ENCODE data around the gene MCM3. TPM values are rescaled to one million over a fixed set of nuclear protein-coding genes. Genes with fewer than 3 reads are reported as not detected.

The MCM3 gene
- total RNA-seq, 1 experiment from 2014 or later: 107 TPM

GRCh38 chr6:52300489-52300931 lies 16.0 kb upstream of the MCM3 start:
- Histone ChIP-seq H3K4me3 (ENCODE audit: low read depth in 2 of 2, low read length in 2 of 2) (no peak overlapping the region), H3K36me3 (ENCODE audit: control insufficient read depth, insufficient read depth, low read length) (no peaks in the 10 kb centered on the region), H3K4me1 (ENCODE audit: control insufficient read depth, insufficient read depth, low read length) (no peaks in the 10 kb centered on the region), H3K27ac (ENCODE audit: low read length) (no peak overlapping the region), H3K9me3 (ENCODE audit: control insufficient read depth, insufficient read depth, low read depth, low read length) (no peaks in the 10 kb centered on the region), H3K27me3 (ENCODE audit: control insufficient read depth, insufficient read depth, low read length) (no peaks in the 10 kb centered on the region)
- no TSS peak for BruUV-seq (replicated peaks)
- intact Hi-C loops (cut with micrococcal nuclease; ENCODE audit: unreplicated experiment) (no loop called here), in situ Hi-C loops (cut with HindIII; ENCODE audit: low pct_unique_long_range_greater_than_20kb, low sequenced_read_pairs) (no loop called here)
- DNase-seq (ENCODE audit: low read depth, low spot score): no peak
- ChIA-PET POLR2A (no interaction called here), CTCF (no interaction called here)
- TF ChIP-seq SIN3A (IDR thresholded peaks at IDR 0.05; ENCODE audit: borderline replicate concordance, insufficient read depth, low read depth, low read length) (no peak), REST (IDR thresholded peaks at IDR 0.05; ENCODE audit: insufficient read depth in 1 of 2, low read depth in 2 of 2, low read length in 1 of 2) (no peak), POLR2AphosphoS5 (IDR thresholded peaks at IDR 0.05; ENCODE audit: low read depth, low read length) (no peak), CTCF (IDR thresholded peaks at IDR 0.05) (no peak), TCF7L2 (IDR thresholded peaks at IDR 0.05; ENCODE audit: low read depth, low read length) (no peak)
- no peak for ATAC-seq

GRCh38 chr6:52299653-52300052 lies 15.1 kb upstream of the MCM3 start:
- POLR2A ChIA-PET: interaction anchor here (0.6 to 0.7 kb wide), 2 partner anchors 47 to 91 kb away, joined by 3 read pairs; no protein-coding TSS in a partner anchor
- TF ChIP-seq CTCF (IDR thresholded peaks at IDR 0.05) (no peak), POLR2AphosphoS5 (IDR thresholded peaks at IDR 0.05; ENCODE audit: low read depth, low read length) (no peak), TCF7L2 (IDR thresholded peaks at IDR 0.05; ENCODE audit: low read depth, low read length) (no peak), REST (IDR thresholded peaks at IDR 0.05; ENCODE audit: insufficient read depth in 1 of 2, low read depth in 2 of 2, low read length in 1 of 2) (no peak), SIN3A (IDR thresholded peaks at IDR 0.05; ENCODE audit: borderline replicate concordance, insufficient read depth, low read depth, low read length) (no peak)
- H3K4me1 ChIP-seq (ENCODE audit: control insufficient read depth, insufficient read depth, low read length): no peaks in the 10 kb centered on the region
- H3K27ac ChIP-seq (ENCODE audit: low read length): no peak overlapping the region
- DNase-seq (ENCODE audit: low read depth, low spot score): no peak
- CTCF ChIA-PET: no interaction called here
- H3K36me3 ChIP-seq (ENCODE audit: control insufficient read depth, insufficient read depth, low read length): no peaks in the 10 kb centered on the region
- intact Hi-C loops (cut with micrococcal nuclease; ENCODE audit: unreplicated experiment): no loop called here
- H3K4me3 ChIP-seq (ENCODE audit: low read depth in 2 of 2, low read length in 2 of 2): no peak overlapping the region
- in situ Hi-C loops (cut with HindIII; ENCODE audit: low pct_unique_long_range_greater_than_20kb, low sequenced_read_pairs): no loop called here
- no peaks in the 10 kb centered on the region for H3K27me3 ChIP-seq (ENCODE audit: control insufficient read depth, insufficient read depth, low read length)
- no peak for ATAC-seq
- no TSS peak for BruUV-seq (replicated peaks)
- H3K9me3 ChIP-seq (ENCODE audit: control insufficient read depth, insufficient read depth, low read depth, low read length): no peaks in the 10 kb centered on the region

Data from Panc1 (cell line).